ENCODE data around the gene MAX. TPM values are rescaled to one million over a fixed set of nuclear protein-coding genes. Genes with fewer than 3 reads are reported as not detected.

The MAX gene
- total RNA-seq, 2 donors from 2014 or later, result 73.2 to 79.0 TPM

- Histone ChIP-seq H3K9me3 (no peaks in the 10 kb centered on the region), H3K4me3 (no peak overlapping the region), H3K27ac (no peak overlapping the region), H3K36me3 (peaks cover 3 to 10% of the 10 kb centered on the region in 2 donors), H3K4me1 (replicated peaks) (no peaks in the 10 kb centered on the region), H3K27me3 (replicated peaks; ENCODE audit: insufficient read depth) (no peaks in the 10 kb centered on the region)
- no peak for DNase-seq (ENCODE audit: low spot score)
- intact Hi-C loops (cut with DNase I), result no loop called here
- TF ChIP-seq POLR2A (IDR thresholded peaks at IDR 0.05), result no peak
- TF ChIP-seq, protein P1, sequence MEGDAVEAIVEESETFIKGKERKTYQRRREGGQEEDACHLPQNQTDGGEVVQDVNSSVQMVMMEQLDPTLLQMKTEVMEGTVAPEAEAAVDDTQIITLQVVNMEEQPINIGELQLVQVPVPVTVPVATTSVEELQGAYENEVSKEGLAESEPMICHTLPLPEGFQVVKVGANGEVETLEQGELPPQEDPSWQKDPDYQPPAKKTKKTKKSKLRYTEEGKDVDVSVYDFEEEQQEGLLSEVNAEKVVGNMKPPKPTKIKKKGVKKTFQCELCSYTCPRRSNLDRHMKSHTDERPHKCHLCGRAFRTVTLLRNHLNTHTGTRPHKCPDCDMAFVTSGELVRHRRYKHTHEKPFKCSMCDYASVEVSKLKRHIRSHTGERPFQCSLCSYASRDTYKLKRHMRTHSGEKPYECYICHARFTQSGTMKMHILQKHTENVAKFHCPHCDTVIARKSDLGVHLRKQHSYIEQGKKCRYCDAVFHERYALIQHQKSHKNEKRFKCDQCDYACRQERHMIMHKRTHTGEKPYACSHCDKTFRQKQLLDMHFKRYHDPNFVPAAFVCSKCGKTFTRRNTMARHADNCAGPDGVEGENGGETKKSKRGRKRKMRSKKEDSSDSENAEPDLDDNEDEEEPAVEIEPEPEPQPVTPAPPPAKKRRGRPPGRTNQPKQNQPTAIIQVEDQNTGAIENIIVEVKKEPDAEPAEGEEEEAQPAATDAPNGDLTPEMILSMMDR (IDR thresholded peaks at IDR 0.05), result no peak
- no peak for TF ChIP-seq POLR2AphosphoS5 (IDR thresholded peaks at IDR 0.05)
- WGBS, result 94% methylated on average over 16 of the region's 16 CpGs
Measured at GRCh38 chr14:65062096-65063075, 39.9 kb downstream of the MAX start.

DNA sequence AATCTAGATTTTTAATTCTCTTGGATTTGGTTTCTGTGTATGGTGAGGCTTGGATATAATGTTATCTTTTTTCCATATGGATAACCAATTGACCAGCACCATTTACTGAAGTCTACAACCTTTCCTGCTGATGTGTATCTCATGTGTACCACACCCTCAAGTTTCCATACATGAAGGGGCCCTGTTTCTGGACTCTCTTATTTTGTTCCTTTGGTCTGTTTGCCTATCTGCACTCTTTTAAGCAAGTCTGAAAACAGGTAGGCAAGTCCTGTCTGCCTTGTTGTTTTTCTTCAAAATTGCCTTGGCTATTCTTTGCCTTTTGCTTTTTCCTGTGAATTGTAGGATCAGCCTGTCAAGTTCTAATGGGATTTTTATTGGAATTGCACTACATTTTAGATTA, 44.6 kb downstream of the MAX start:
- Histone ChIP-seq H3K4me1 (replicated peaks) (no peaks in the 10 kb centered on the region), H3K9me3 (no peaks in the 10 kb centered on the region), H3K4me3 (no peak overlapping the region), H3K27me3 (replicated peaks; ENCODE audit: insufficient read depth) (no peaks in the 10 kb centered on the region), H3K27ac (no peak overlapping the region), H3K36me3 (peaks cover 3 to 10% of the 10 kb centered on the region in 2 donors)
- DNase-seq (ENCODE audit: low spot score), result no peak
- TF ChIP-seq POLR2A (IDR thresholded peaks at IDR 0.05) (no peak), POLR2AphosphoS5 (IDR thresholded peaks at IDR 0.05) (no peak)
- TF ChIP-seq, protein P1 (IDR thresholded peaks at IDR 0.05), result no peak
- intact Hi-C loops (cut with DNase I), result no loop called here

- Histone ChIP-seq H3K36me3 (no peaks in the 10 kb centered on the region), H3K4me1 (replicated peaks) (no peaks in the 10 kb centered on the region), H3K27me3 (replicated peaks; ENCODE audit: insufficient read depth) (no peaks in the 10 kb centered on the region), H3K4me3 (no peak overlapping the region), H3K27ac (no peak overlapping the region), H3K9me3 (no peaks in the 10 kb centered on the region)
- no peak for DNase-seq (ENCODE audit: low spot score)
- WGBS, result 89% methylated on average over 23 of the region's 23 CpGs
- intact Hi-C loops (cut with DNase I), result no loop called here
- no peak for TF ChIP-seq POLR2AphosphoS5 (IDR thresholded peaks at IDR 0.05)
Measured at GRCh38 chr14:65054471-65055085, 47.7 kb downstream of the MAX start.

- intact Hi-C loops (cut with DNase I), result no loop called here
Measured at GRCh38 chr14:65053466-65053865, 48.9 kb downstream of the MAX start.

GRCh38 chr14:65052832-65053231, 49.5 kb downstream of the MAX start:
- TF ChIP-seq, protein P1 (IDR thresholded peaks at IDR 0.05), result no peak
- TF ChIP-seq POLR2A (IDR thresholded peaks at IDR 0.05), result no peak
- no peak for TF ChIP-seq POLR2AphosphoS5 (IDR thresholded peaks at IDR 0.05)
- Histone ChIP-seq H3K36me3 (no peaks in the 10 kb centered on the region), H3K27ac (no peak overlapping the region), H3K4me1 (replicated peaks) (no peaks in the 10 kb centered on the region), H3K4me3 (no peak overlapping the region), H3K9me3 (no peaks in the 10 kb centered on the region), H3K27me3 (replicated peaks; ENCODE audit: insufficient read depth) (no peaks in the 10 kb centered on the region)
- DNase-seq (ENCODE audit: low spot score), result no peak
- intact Hi-C loops (cut with DNase I), result no loop called here
- WGBS, result 82% methylated on average over 4 of the region's 4 CpGs

More at GRCh38 chr14:65053466-65053865, 48.9 kb downstream of the MAX start:
- WGBS, result 92% methylated on average over 3 of the region's 3 CpGs
- Histone ChIP-seq H3K36me3 (no peaks in the 10 kb centered on the region), H3K4me3 (no peak overlapping the region), H3K27me3 (replicated peaks; ENCODE audit: insufficient read depth) (no peaks in the 10 kb centered on the region), H3K4me1 (replicated peaks) (no peaks in the 10 kb centered on the region), H3K27ac (no peak overlapping the region), H3K9me3 (no peaks in the 10 kb centered on the region)
- TF ChIP-seq POLR2AphosphoS5 (IDR thresholded peaks at IDR 0.05) (no peak), POLR2A (IDR thresholded peaks at IDR 0.05) (no peak)
- TF ChIP-seq, protein P1 (IDR thresholded peaks at IDR 0.05), result no peak
- no peak for DNase-seq (ENCODE audit: low spot score)
